H1 (cell line): ENCODE results near the gene BYSL. TPM values are rescaled to one million over a fixed set of nuclear protein-coding genes. Genes with fewer than 3 reads are reported as not detected.

ENCODE experiments used
- CTCF ChIA-PET: fragments of 300-600 bp; sonication (Branson Sonifier 250); formaldehyde crosslinking; loops from one replicate; lab custom pipeline; 2021; ENCODE audit not compliant: partially characterized antibody; lab: Charles Lee
- POLR2A ChIA-PET: fragments of 300-600 bp; sonication (Branson Sonifier 250); formaldehyde crosslinking; loops from one replicate; lab custom pipeline; 2021; ENCODE audit warnings: inconsistent platforms; ENCODE audit not compliant: partially characterized antibody; lab: Charles Lee
- DNase-seq, 2 experiments: peaks; one replicate each; pipeline versions ENCODE4 v3.0.0 to v3.0.0-alpha.2; 2010 to 2022; ENCODE audit warnings: low spot score in 2 of 2, low read depth in 1 of 2, mixed read lengths in 1 of 2
- FAIRE-seq: peaks from 2 replicates; lab custom pipeline; 2011; peaks lifted over from hg19 to GRCh38; lab: Jason Lieb, UNC
- H2AFZ ChIP-seq: 2 replicates; pipeline ENCODE4 v1.8.1; 2012; ENCODE audit warnings: low read length, inconsistent platforms
- H2AK5ac ChIP-seq: 2 replicates; pipeline ENCODE4 v1.6.1; 2013; ENCODE audit warnings: low read depth, low read length
- H2BK120ac ChIP-seq: replicated peaks from 2 replicates; pipeline ENCODE3; 2013; ENCODE audit warnings: low read depth, low read length, inconsistent platforms
- H2BK12ac ChIP-seq: 2 replicates; pipeline ENCODE4 v1.6.1; 2013; ENCODE audit warnings: low read depth, low read length
- H2BK15ac ChIP-seq: 2 replicates; pipeline ENCODE4 v1.6.1; 2013; ENCODE audit warnings: low read length
- H2BK20ac ChIP-seq: 2 replicates; pipeline ENCODE4 v1.6.1; 2013; ENCODE audit warnings: low read length
- H2BK5ac ChIP-seq: 2 replicates; pipeline ENCODE4 v1.6.1; 2013; ENCODE audit warnings: low read depth, low read length
- H3K14ac ChIP-seq: 2 replicates; pipeline ENCODE4 v1.6.1; 2013; ENCODE audit warnings: inconsistent platforms; ENCODE audit not compliant: insufficient read length
- H3K18ac ChIP-seq: 2 replicates; pipeline ENCODE4 v1.6.1; 2013; ENCODE audit warnings: low read length; ENCODE audit errors: extremely low read depth
- H3K23ac ChIP-seq: 2 replicates; pipeline ENCODE4 v1.6.1; 2013; ENCODE audit warnings: inconsistent platforms; ENCODE audit not compliant: insufficient read length
- H3K23me2 ChIP-seq: 2 replicates; pipeline ENCODE4 v1.6.1; 2013; ENCODE audit warnings: low read depth, low read length
- H3K27ac ChIP-seq: 2 replicates; pipeline ENCODE4 v1.6.1; 2011; ENCODE audit warnings: low read depth, low read length, inconsistent platforms
- H3K27me3 ChIP-seq, 4 experiments: replicated peaks in 1 of 4; 1 replicate in 1 of 4; 2 replicates in 3 of 4; pipeline versions ENCODE4 v1.6.1 to v1.8.1; 2011 to 2013; ENCODE audit warnings: low read length in 3 of 4, mild to moderate bottlenecking in 3 of 4, inconsistent platforms in 2 of 4, mixed read lengths in 2 of 4, moderate library complexity in 1 of 4; ENCODE audit not compliant: control insufficient read depth in 3 of 4, insufficient read depth in 3 of 4; ENCODE audit errors: extremely low read depth in 1 of 4
- H3K36me3 ChIP-seq, 4 experiments: 2 replicates each; pipeline versions ENCODE4 v1.6.1 to v1.8.1; 2011 to 2013; ENCODE audit warnings: mild to moderate bottlenecking in 4 of 4, low read length in 3 of 4, moderate library complexity in 2 of 4, control low read depth in 1 of 4, inconsistent platforms in 1 of 4; ENCODE audit not compliant: insufficient read depth in 4 of 4, control insufficient read depth in 2 of 4
- H3K4ac ChIP-seq: replicated peaks from 2 replicates; pipeline ENCODE3; 2013; ENCODE audit warnings: low read length, low read depth, mixed read lengths, inconsistent platforms; ENCODE audit not compliant: insufficient read length
- H3K4me1 ChIP-seq, 4 experiments: replicated peaks in 1 of 4; 1 replicate in 1 of 4; 2 replicates in 3 of 4; pipeline versions ENCODE4 v1.6.1 to v1.8.1; 2011 to 2013; ENCODE audit warnings: low read length in 3 of 4, inconsistent platforms in 2 of 4, mixed read lengths in 1 of 4; ENCODE audit not compliant: insufficient read depth in 4 of 4, control insufficient read depth in 3 of 4
- H3K4me2 ChIP-seq, 2 experiments: 2 replicates each; pipeline versions ENCODE4 v1.6.1 to v1.8.1; 2011 to 2013; ENCODE audit warnings: low read depth in 2 of 2, low read length in 2 of 2, control low read depth in 1 of 2, inconsistent platforms in 1 of 2, mild to moderate bottlenecking in 1 of 2; ENCODE audit not compliant: insufficient read depth in 1 of 2
- H3K4me3 ChIP-seq, 4 experiments: fragments of 200-600, 300-600 bp in 1 of 4; sonication (generic), shearing (Covaris generic), sonication (Bioruptor Twin) in 1 of 4; 2 replicates each; pipeline versions ENCODE4 v1.5.1 to v1.8.1; 2011 to 2016; ENCODE audit warnings: low read length in 4 of 4, low read depth in 3 of 4, control low read depth in 2 of 4, inconsistent platforms in 2 of 4, mild to moderate bottlenecking in 2 of 4, mixed read lengths in 1 of 4, moderate library complexity in 1 of 4; ENCODE audit not compliant: insufficient read depth in 2 of 4; ENCODE audit errors: extremely low read depth in 1 of 4
- H3K56ac ChIP-seq: replicated peaks from 2 replicates; pipeline ENCODE3; 2013; ENCODE audit warnings: low read depth, mild to moderate bottlenecking, mixed read lengths, low read length, inconsistent platforms; ENCODE audit not compliant: insufficient read length
- H3K79me1 ChIP-seq: 2 replicates; pipeline ENCODE4 v1.6.1; 2013; ENCODE audit warnings: low read depth, low read length, control low read depth
- H3K79me2 ChIP-seq, 2 experiments: 2 replicates each; pipeline versions ENCODE4 v1.6.1 to v1.8.1; 2012 to 2013; ENCODE audit warnings: low read length in 2 of 2, mild to moderate bottlenecking in 2 of 2, inconsistent platforms in 1 of 2; ENCODE audit not compliant: insufficient read depth in 2 of 2, control insufficient read depth in 1 of 2
- H3K9ac ChIP-seq, 4 experiments: replicated peaks in 1 of 4; 1 replicate in 1 of 4; 2 replicates in 3 of 4; pipeline versions ENCODE4 v1.6.1 to v1.8.1; 2011 to 2013; ENCODE audit warnings: low read depth in 3 of 4, low read length in 3 of 4, control low read depth in 2 of 4, mild to moderate bottlenecking in 2 of 4, moderate library complexity in 2 of 4, inconsistent platforms in 1 of 4; ENCODE audit errors: extremely low read depth in 1 of 4
- H3K9me3 ChIP-seq, 2 experiments: 2 replicates each; pipeline versions ENCODE4 v1.6.1 to v1.8.1; 2012 to 2013; ENCODE audit warnings: mild to moderate bottlenecking in 2 of 2, moderate library complexity in 2 of 2, control low read depth in 1 of 2, inconsistent platforms in 1 of 2, low read depth in 1 of 2, low read length in 1 of 2, mixed read lengths in 1 of 2; ENCODE audit not compliant: insufficient read depth in 2 of 2
- H4K20me1 ChIP-seq, 2 experiments: replicated peaks in 1 of 2; 2 replicates each; pipeline versions ENCODE3 to v1.8.1; 2011 to 2013; ENCODE audit warnings: inconsistent platforms in 2 of 2, low read length in 2 of 2, mild to moderate bottlenecking in 1 of 2; ENCODE audit not compliant: insufficient read depth in 2 of 2, control insufficient read depth in 1 of 2
- H4K5ac ChIP-seq: 2 replicates; pipeline ENCODE4 v1.6.1; 2013; ENCODE audit warnings: low read length, low read depth, mixed read lengths, inconsistent platforms; ENCODE audit not compliant: insufficient read length
- H4K8ac ChIP-seq: 2 replicates; pipeline ENCODE4 v1.8.0; 2013; ENCODE audit warnings: mild to moderate bottlenecking, moderate library complexity, low read length, inconsistent platforms; ENCODE audit not compliant: insufficient read depth; ENCODE audit errors: extremely low read depth
- H4K91ac ChIP-seq: replicated peaks from 2 replicates; pipeline ENCODE3; 2013; ENCODE audit warnings: low read length, mixed read lengths, inconsistent platforms; ENCODE audit not compliant: insufficient read length
- BCL11A ChIP-seq, 2 experiments: IDR thresholded peaks; one replicate each; pipeline ENCODE4 v1.6.1; 2011; ENCODE audit warnings: low read depth in 2 of 2, low read length in 2 of 2, mild to moderate bottlenecking in 2 of 2
- CBX8 ChIP-seq: fragments of 300-800, 300-1000 bp; sonication (generic); IDR thresholded peaks from 2 replicates; pipeline ENCODE4 v1.7.1; 2016; ENCODE audit warnings: low read depth, low read length, borderline replicate concordance
- CEBPB ChIP-seq: IDR thresholded peaks from 2 replicates; pipeline ENCODE4 v1.6.1; 2012; ENCODE audit warnings: low read depth, low read length
- HDAC6 ChIP-seq: IDR thresholded peaks from one replicate; pipeline ENCODE4 v1.7.1; 2012; ENCODE audit warnings: low read depth, mild to moderate bottlenecking, inconsistent platforms, low read length, moderate library complexity
- NRF1 ChIP-seq: IDR thresholded peaks from 2 replicates; pipeline ENCODE4 v1.6.1; 2011; ENCODE audit warnings: mild to moderate bottlenecking, low read depth, low read length, improper control_type of control experiment
- PHF8 ChIP-seq: fragments of 200-600 bp; sonication (generic); conservative IDR thresholded peaks from 2 replicates; pipeline ENCODE4 v1.7.1; 2012; ENCODE audit warnings: low read depth, mild to moderate bottlenecking, inconsistent platforms, low read length, moderate library complexity
- RXRA ChIP-seq: IDR thresholded peaks from 2 replicates; pipeline ENCODE4 v1.6.1; 2011; ENCODE audit warnings: low read depth, mild to moderate bottlenecking, low read length, moderate library complexity; ENCODE audit not compliant: insufficient read depth
- SRF ChIP-seq: IDR thresholded peaks from 2 replicates; pipeline ENCODE4 v1.6.1; 2011; ENCODE audit warnings: mild to moderate bottlenecking, low read depth, low read length, moderate library complexity
- SUZ12 ChIP-seq: fragments of 200-600 bp; sonication (generic); IDR thresholded peaks from 2 replicates; pipeline ENCODE4 v1.6.1; 2012; ENCODE audit warnings: mild to moderate bottlenecking, inconsistent platforms, low read length, moderate library complexity, mixed read lengths
- ZNF274 ChIP-seq: IDR thresholded peaks from 2 replicates; pipeline ENCODE4 v1.7.0; 2012; ENCODE audit warnings: low read length, borderline replicate concordance; ENCODE audit errors: extremely low read depth
- WGBS, 2 experiments: shearing (Covaris generic) in 1 of 2; methylation state at CpG; one replicate each; pipeline versions ENCODE4 v1.1.6 to v1.1.7; 2013 to 2015; ENCODE audit warnings: low lambda C conversion rate in 2 of 2, mixed read lengths in 2 of 2, inconsistent platforms in 1 of 2, low coverage in 1 of 2, missing lambda C conversion rate in 1 of 2; ENCODE audit not compliant: insufficient replicate concordance in 2 of 2, insufficient coverage in 1 of 2, insufficient read length in 1 of 2; ENCODE audit errors: extremely low coverage in 1 of 2, missing lambda C conversion rate in 1 of 2; 5-methylcytosine and 5-hydroxymethylcytosine counted together
- polyA plus RNA-seq, 7 experiments: library from polyadenylated mRNA; depleted of rRNA in 3 of 7; stranded (reverse) in 5 of 7; unstranded in 2 of 7; fragments of >200 nt in 5 of 7; fragments of 200-250 nt in 2 of 7; gene quantifications; 1 replicate in 5 of 7; 2 replicates in 1 of 7; 4 replicates in 1 of 7; pipeline versions ENCODE4 v1.2.1 to v1.2.3, GENCODE V29; 2011 to 2013; ENCODE audit warnings: missing spikeins in 2 of 7, mixed read lengths in 2 of 7
- total RNA-seq: library from RNA; stranded (reverse); fragmentation: NEBNext Ultra II Directional; extraction: Animal tissue kit (Norgen Biotek cat#: 25700); gene quantifications from 2 replicates; pipeline ENCODE4 v1.2.1, GENCODE V29; 2021

The BYSL gene
- total and polyA plus RNA-seq, 2 of the 8 experiments (the other 6 are each of a cell fraction or from before 2014, with no cell fraction given), result 37.3 to 49.2 TPM

- Histone ChIP-seq H3K79me1 (no peaks in the 10 kb centered on the region), H3K27me3 (no peaks in the 10 kb centered on the region; a peak in 1 of 7 replicates), H2BK15ac (peak overlapping the region; percentile 53; the same call in 1 of the 2 replicates), H2BK12ac (no peak overlapping the region), H2BK20ac (no peak overlapping the region), H3K56ac (no peak overlapping the region), H3K23ac (no peak overlapping the region), H3K36me3 (no peaks in the 10 kb centered on the region), H2BK5ac (no peak overlapping the region), H3K4me3 (no peak overlapping the region), H3K79me2 (no peaks in the 10 kb centered on the region), H4K5ac (no peak overlapping the region), H4K20me1 (no peaks in the 10 kb centered on the region), H3K9ac (no peak overlapping the region), H3K14ac (no peak overlapping the region), H3K4ac (no peak overlapping the region), H3K27ac (no peak overlapping the region), H4K91ac (no peak overlapping the region), H2BK120ac (no peak overlapping the region), H3K4me1 (no peaks in the 10 kb centered on the region), H3K18ac (no peak overlapping the region)
- 87 to 100% methylated on average over 4 to 10 of the region's 10 CpGs for WGBS, 2 experiments
- ChIA-PET CTCF (interaction anchor here (0.6 to 1.6 kb wide), 5 partner anchors 11 to 343 kb away, joined by 3 to 4 read pairs (median 3); no protein-coding TSS in a partner anchor), POLR2A (interaction anchor here (1.4 to 1.6 kb wide), 2 partner anchors 18 to 27 kb away, joined by 3 to 6 read pairs; partner anchors contain the start of genes BYSL and MED20)
- TF ChIP-seq NRF1 (no peak), BCL11A (IDR thresholded peaks at IDR 0.05; ENCODE audit: low read depth in 2 of 2, low read length in 2 of 2) (no peak), SUZ12 (no peak), SRF (no peak), HDAC6 (no peak), ZNF274 (no peak), CBX8 (no peak), PHF8 (no peak), CEBPB (no peak), RXRA (no peak)
- TF ChIP-seq, all 59 proteins: peak for 0
- H2AFZ ChIP-seq, result peak overlapping the region; percentile 70; the same call in 1 of the 2 replicates
- no peaks in the 10 kb centered on the region for H3K23me2 ChIP-seq
- H3K9me3 ChIP-seq, result no peaks in the 10 kb centered on the region
- no peak for DNase-seq
- no peak overlapping the region for H3K4me2 ChIP-seq
- FAIRE-seq, result no peak
- H2AK5ac ChIP-seq, result no peak overlapping the region
- H4K8ac ChIP-seq, result no peak overlapping the region
Measured at GRCh38 chr6:41947581-41948220, 26.4 kb downstream of the BYSL start.
